Stomach smooth muscle (tissue), 2 donors: ENCODE results near the gene SLC6A18.

Experiments
- H3K27ac ChIP-seq: one replicate; pipeline ENCODE4 v1.7.0; 2013; ENCODE audit warnings: mild to moderate bottlenecking, low read length, inconsistent platforms
- H3K27me3 ChIP-seq, 2 donors: one replicate each; pipeline ENCODE4 v1.7.0; 2013; ENCODE audit warnings: low read length in 2 of 2; ENCODE audit not compliant: insufficient read depth in 2 of 2, control insufficient read depth in 1 of 2
- H3K36me3 ChIP-seq, 2 donors: one replicate each; pipeline ENCODE4 v1.7.0; 2013; ENCODE audit warnings: low read length in 2 of 2; ENCODE audit not compliant: control insufficient read depth in 2 of 2, insufficient read depth in 2 of 2
- H3K4me1 ChIP-seq: one replicate; pipeline ENCODE4 v1.7.0; 2013; ENCODE audit warnings: low read length; ENCODE audit not compliant: control insufficient read depth, insufficient read depth
- H3K4me3 ChIP-seq, 2 donors: one replicate each; pipeline ENCODE4 v1.7.0; 2013; ENCODE audit warnings: low read length in 2 of 2
- H3K9ac ChIP-seq, 2 donors: one replicate each; pipeline ENCODE4 v1.7.0; 2013; ENCODE audit warnings: low read length in 2 of 2, mild to moderate bottlenecking in 1 of 2
- H3K9me3 ChIP-seq, 2 donors: one replicate each; pipeline ENCODE4 v1.7.0; 2013; ENCODE audit warnings: low read length in 2 of 2; ENCODE audit not compliant: control insufficient read depth in 2 of 2
- donor health status: healthy.
- donor health status: Pancreatic carcinoma.

The SLC6A18 gene

GRCh38 chr5:1212271-1212670 lies 12.9 kb upstream of the SLC6A18 start:
- no peak overlapping the region for H3K4me3 ChIP-seq

GRCh38 chr5:1212881-1213280 lies 12.3 kb upstream of the SLC6A18 start:
- Histone ChIP-seq H3K9me3 (peaks cover 0 to 11% of the 10 kb centered on the region in 2 donors), H3K36me3 (no peaks in the 10 kb centered on the region), H3K4me3 (no peak overlapping the region), H3K9ac (no peak overlapping the region), H3K27me3 (peaks cover 0 to 2% of the 10 kb centered on the region in 2 donors), H3K4me1 (no peaks in the 10 kb centered on the region), H3K27ac (no peak overlapping the region)

More at GRCh38 chr5:1212271-1212670, 12.9 kb upstream of the SLC6A18 start:
- peaks cover 0 to 11% of the 10 kb centered on the region in 2 donors for H3K9me3 ChIP-seq
- no peaks in the 10 kb centered on the region for H3K4me1 ChIP-seq
- H3K27ac ChIP-seq = no peak overlapping the region
- H3K36me3 ChIP-seq = no peaks in the 10 kb centered on the region
- peaks cover 0 to 6% of the 10 kb centered on the region in 2 donors for H3K27me3 ChIP-seq
- H3K9ac ChIP-seq = no peak overlapping the region

DNA sequence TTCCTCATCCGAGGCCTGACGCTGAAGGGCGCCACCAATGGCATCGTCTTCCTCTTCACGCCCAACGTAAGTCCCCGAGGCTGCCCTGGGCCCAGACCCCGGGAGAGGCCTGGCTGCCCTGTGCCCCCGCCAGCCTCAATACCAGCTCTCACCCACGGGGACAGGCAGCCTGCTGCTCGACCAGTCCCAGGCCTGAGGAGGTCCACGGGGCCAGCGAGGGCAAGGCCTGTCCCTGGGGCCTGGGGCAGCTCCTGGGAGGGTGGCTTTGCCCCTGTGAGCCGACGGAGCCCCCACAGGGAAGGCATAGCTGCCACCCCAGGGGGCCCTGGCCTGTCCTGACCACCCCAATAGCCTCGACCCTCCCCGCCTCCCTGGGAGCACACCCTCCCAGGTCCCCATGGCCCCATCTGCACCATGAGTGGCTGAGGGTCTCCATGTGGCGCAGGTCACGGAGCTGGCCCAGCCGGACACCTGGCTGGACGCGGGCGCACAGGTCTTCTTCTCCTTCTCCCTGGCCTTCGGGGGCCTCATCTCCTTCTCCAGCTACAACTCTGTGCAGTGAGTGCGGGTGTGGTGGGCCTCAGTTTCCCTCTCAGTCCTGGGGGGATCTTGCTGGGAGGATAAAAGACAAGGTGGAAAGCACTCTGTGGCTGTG lies 11.5 kb upstream of the SLC6A18 start:
- no peak overlapping the region for H3K4me3 ChIP-seq
- no peaks in the 10 kb centered on the region for H3K27me3 ChIP-seq
- H3K27ac ChIP-seq = no peak overlapping the region
- no peaks in the 10 kb centered on the region for H3K4me1 ChIP-seq
- no peak overlapping the region for H3K9ac ChIP-seq
- no peaks in the 10 kb centered on the region for H3K36me3 ChIP-seq
- peaks cover 0 to 11% of the 10 kb centered on the region in 2 donors for H3K9me3 ChIP-seq

GRCh38 chr5:1214163-1214935 lies 10.8 kb upstream of the SLC6A18 start:
- H3K36me3 ChIP-seq = no peaks in the 10 kb centered on the region
- no peak overlapping the region for H3K27ac ChIP-seq
- no peak overlapping the region for H3K9ac ChIP-seq
- peaks cover 0 to 11% of the 10 kb centered on the region in 2 donors for H3K9me3 ChIP-seq
- no peak overlapping the region for H3K4me3 ChIP-seq
- no peaks in the 10 kb centered on the region for H3K4me1 ChIP-seq
- H3K27me3 ChIP-seq = no peaks in the 10 kb centered on the region

DNA sequence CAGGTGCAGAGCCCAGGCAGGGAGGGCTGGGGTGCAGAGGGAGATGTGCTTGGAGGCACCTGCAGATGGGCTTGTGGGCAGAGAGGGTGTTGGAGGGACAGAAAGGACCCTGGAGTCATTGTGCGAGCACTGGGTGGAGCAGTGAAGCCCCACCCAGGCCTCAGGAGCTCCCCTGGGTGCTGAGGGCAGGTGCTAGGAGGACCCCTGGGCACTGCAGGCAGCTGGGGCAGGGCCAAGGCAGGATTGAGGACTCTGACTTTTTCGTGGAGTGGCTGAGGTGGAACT lies 10.3 kb upstream of the SLC6A18 start:
- peaks cover 0 to 11% of the 10 kb centered on the region in 2 donors for H3K9me3 ChIP-seq
- H3K27me3 ChIP-seq = no peaks in the 10 kb centered on the region
- H3K4me1 ChIP-seq = no peaks in the 10 kb centered on the region
- no peaks in the 10 kb centered on the region for H3K36me3 ChIP-seq
- H3K27ac ChIP-seq = no peak overlapping the region
- no peak overlapping the region for H3K9ac ChIP-seq
- no peak overlapping the region for H3K4me3 ChIP-seq

- H3K9ac ChIP-seq = no peak overlapping the region
- no peaks in the 10 kb centered on the region for H3K27me3 ChIP-seq
- peaks cover 0 to 11% of the 10 kb centered on the region in 2 donors for H3K9me3 ChIP-seq
- no peaks in the 10 kb centered on the region for H3K4me1 ChIP-seq
- no peak overlapping the region for H3K4me3 ChIP-seq
- no peak overlapping the region for H3K27ac ChIP-seq
- no peaks in the 10 kb centered on the region for H3K36me3 ChIP-seq
Observed at GRCh38 chr5:1215320-1216096, 9.7 kb upstream of the SLC6A18 start.

- Histone ChIP-seq H3K36me3 (no peaks in the 10 kb centered on the region), H3K9ac (no peak overlapping the region)
Observed at GRCh38 chr5:1216211-1216917, 8.8 kb upstream of the SLC6A18 start.

DNA sequence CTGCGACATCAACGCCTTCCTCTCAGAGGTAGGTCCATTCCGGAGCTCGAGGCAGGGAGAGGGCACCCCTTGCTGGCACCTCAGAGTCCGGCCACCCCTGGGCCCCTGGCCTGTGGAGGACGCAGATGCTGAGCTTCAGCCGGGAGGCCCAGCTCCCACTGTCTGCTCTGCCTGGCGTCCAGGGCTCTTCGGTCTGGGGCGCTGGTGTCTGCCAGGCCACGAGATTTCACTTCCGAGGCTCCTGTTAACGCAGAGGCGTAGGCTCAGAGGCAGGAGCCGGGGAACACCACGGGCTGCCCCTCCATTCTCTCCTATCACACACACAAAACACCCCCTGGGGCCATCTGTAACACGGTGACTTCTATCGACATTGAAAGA lies 8.3 kb upstream of the SLC6A18 start:
- Histone ChIP-seq H3K4me3 (no peak overlapping the region), H3K9ac (no peak overlapping the region), H3K9me3 (peaks cover 0 to 11% of the 10 kb centered on the region in 2 donors), H3K36me3 (no peaks in the 10 kb centered on the region), H3K27me3 (no peaks in the 10 kb centered on the region), H3K4me1 (no peaks in the 10 kb centered on the region), H3K27ac (no peak overlapping the region)

More at GRCh38 chr5:1216211-1216917, 8.8 kb upstream of the SLC6A18 start:
- Histone ChIP-seq H3K9me3 (peaks cover 0 to 11% of the 10 kb centered on the region in 2 donors), H3K27me3 (no peaks in the 10 kb centered on the region), H3K27ac (no peak overlapping the region), H3K4me1 (no peaks in the 10 kb centered on the region), H3K4me3 (no peak overlapping the region)

DNA sequence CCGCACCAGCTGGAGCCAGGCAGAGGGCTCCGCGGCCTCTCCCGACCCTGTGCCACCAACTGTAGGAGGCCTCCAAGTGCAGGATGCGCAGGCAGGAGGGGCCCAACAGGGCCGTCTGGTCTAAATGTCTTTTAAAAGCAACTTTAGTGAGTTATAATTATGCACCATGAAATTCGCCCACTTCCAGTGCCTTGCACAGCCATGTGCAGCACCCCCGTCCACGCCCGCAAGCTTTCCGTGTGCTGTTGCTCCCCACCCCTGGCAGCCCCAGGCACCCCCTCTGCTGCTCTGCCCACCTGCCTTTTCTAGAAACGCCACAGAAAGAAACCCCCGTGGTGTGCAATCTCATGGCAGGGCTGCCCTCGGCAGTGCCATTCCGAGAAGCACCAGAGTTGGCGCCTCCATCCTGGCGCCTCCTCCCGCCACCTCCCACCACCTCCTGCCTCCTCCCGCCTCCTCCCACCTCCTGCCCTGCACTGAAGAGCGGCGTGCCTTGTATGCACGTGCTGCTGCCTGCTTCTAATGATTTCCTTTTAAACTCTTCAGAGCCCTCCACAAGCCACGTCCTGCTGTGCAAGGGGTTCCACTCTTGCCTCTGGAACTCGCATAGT lies 7.5 kb upstream of the SLC6A18 start:
- Histone ChIP-seq H3K27ac (no peak overlapping the region), H3K4me1 (no peaks in the 10 kb centered on the region), H3K9me3 (peaks cover 0 to 11% of the 10 kb centered on the region in 2 donors), H3K36me3 (no peaks in the 10 kb centered on the region), H3K27me3 (no peaks in the 10 kb centered on the region), H3K4me3 (no peak overlapping the region), H3K9ac (no peak overlapping the region)
